Urinary bladder (tissue), 4 donors: ENCODE results near the gene APP. TPM values are rescaled to one million over a fixed set of nuclear protein-coding genes. Genes with fewer than 3 reads are reported as not detected.
A peak's percentile ranks its signal among the peaks of the same experiment; 100 is the strongest.
"Not testable (repeated sequence)": the region's sequence is repeated elsewhere in the genome, so short reads cannot be mapped to it uniquely, and the experiment has no call there.

Experiments
- DNase-seq: peaks from one replicate; pipeline ENCODE4 v3.0.0-alpha.2; 2015; ENCODE audit errors: extremely low spot score
- H3K27ac ChIP-seq: one replicate; pipeline ENCODE4 v1.5.1; 2013; ENCODE audit warnings: low read depth, mild to moderate bottlenecking, moderate library complexity
- H3K36me3 ChIP-seq: one replicate; pipeline ENCODE4 v1.6.1; 2013; ENCODE audit warnings: mild to moderate bottlenecking, moderate library complexity; ENCODE audit not compliant: insufficient read depth
- H3K4me1 ChIP-seq: one replicate; pipeline ENCODE4 v1.6.1; 2013; ENCODE audit warnings: mild to moderate bottlenecking, moderate library complexity; ENCODE audit not compliant: insufficient read depth
- H3K4me3 ChIP-seq: one replicate; pipeline ENCODE4 v1.5.1; 2013; ENCODE audit warnings: low read depth, low read length
- WGBS: extraction: QIAGEN DNeasy Blood & Tissue Kit; methylation state at CpG from one replicate; pipeline ENCODE4 v1.1.7; 2013; 5-methylcytosine and 5-hydroxymethylcytosine counted together
- polyA plus RNA-seq: library from polyadenylated mRNA; stranded (reverse); fragments of 200-250 nt; gene quantifications from one replicate; pipeline ENCODE4 v1.2.3, GENCODE V29; 2013
- total RNA-seq: library from RNA; depleted of rRNA; stranded (reverse); fragments of >200 nt; gene quantifications from one replicate; pipeline ENCODE4 v1.2.3, GENCODE V29; 2014
- donor health status: healthy with polysubstance abuse.
- donor health status: healthy.

APP gene
- total and polyA plus RNA-seq, 2 donors, result 269 to 469 TPM

DNA sequence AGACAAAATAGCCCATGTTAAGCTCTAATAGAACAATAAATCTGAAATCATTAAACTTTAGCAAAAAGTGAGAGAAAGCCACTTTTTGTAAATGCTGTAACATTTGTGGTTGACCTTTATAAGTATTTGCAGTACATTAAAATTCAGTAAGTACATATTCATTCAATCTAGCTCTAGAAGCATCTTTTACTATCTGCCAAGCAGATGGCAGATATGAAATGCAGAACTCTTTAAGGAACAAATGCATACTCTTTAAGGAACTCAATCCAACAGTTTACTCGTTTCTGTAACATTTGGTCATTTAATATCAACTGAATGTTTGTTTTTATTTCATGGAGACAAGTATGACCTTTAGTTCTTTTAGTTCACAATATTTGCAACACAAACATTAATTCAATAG is 150.1 kb downstream of the APP start:
- Histone ChIP-seq H3K36me3 (no peaks in the 10 kb centered on the region), H3K27ac (no peak overlapping the region), H3K4me3 (no peak overlapping the region), H3K4me1 (no peaks in the 10 kb centered on the region)
- WGBS, result 63% methylated on average over 1 of the region's 1 CpG
- no peak for DNase-seq

DNA sequence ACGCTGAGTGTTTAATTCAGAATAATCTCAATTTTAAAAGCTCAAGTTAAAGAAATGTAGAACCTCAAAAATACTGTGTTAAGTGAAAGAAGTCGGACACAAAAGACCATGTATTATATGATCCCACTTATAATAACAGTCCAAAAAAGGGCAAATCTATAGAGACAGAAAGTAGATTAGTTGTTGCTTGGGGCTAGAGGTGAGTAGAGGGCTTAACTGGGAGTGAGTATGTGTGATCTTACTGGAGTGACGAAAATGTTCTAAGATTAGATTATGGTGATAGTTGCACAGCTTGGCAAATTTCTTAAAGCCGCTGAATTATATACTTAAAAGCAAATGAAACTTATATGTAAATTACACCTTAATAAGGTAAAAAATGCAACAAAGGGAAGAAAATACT is 150.5 kb downstream of the APP start:
- no peaks in the 10 kb centered on the region for H3K36me3 ChIP-seq
- no peaks in the 10 kb centered on the region for H3K4me1 ChIP-seq
- H3K4me3 ChIP-seq, result no peak overlapping the region
- 97% methylated on average over 4 of the region's 4 CpGs for WGBS
- no peak for DNase-seq
- no peak overlapping the region for H3K27ac ChIP-seq

DNA sequence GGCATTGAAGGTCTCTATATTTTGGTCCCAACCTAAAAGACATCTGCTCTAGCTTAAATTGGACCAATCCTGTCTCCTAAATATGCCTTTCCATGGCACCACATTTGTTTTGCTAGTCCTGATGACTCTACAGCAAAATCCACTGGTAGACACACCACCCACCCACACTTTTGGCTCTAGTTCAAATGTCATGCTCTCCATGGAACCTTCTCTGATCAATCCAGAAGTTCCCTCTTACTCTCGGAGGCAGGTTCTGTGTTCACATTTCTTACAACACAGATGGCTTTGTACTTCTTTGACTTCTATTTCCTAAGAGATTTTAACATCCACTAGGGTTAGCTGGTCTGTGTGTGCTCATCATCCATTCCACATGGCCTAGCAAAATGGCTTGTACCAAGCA is 151.3 kb downstream of the APP start:
- WGBS, result 92% methylated on average over 1 of the region's 1 CpG
- no peaks in the 10 kb centered on the region for H3K36me3 ChIP-seq
- no peak overlapping the region for H3K27ac ChIP-seq
- no peaks in the 10 kb centered on the region for H3K4me1 ChIP-seq
- H3K4me3 ChIP-seq, result no peak overlapping the region
- no peak for DNase-seq

DNA sequence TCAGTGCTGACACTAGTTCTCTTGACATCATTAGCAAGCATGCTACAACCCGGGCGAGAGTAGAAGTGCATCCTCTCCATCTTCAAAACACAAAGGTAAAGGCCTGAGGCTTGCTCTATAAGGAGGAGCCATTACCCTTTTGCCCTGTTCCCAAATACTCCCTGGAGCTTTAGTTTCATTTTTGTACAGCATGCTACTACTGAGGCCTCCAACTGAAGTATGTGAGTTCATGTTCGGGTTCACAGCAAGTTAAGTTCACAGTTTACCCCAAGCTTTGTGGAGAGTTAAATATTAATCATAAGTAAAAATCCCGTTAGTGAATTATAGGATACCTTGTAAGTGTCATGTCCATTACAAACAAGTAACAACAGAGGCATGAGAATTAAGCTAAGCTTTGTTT is 156.6 kb downstream of the APP start:
- no peaks in the 10 kb centered on the region for H3K4me1 ChIP-seq
- H3K36me3 ChIP-seq, result no peaks in the 10 kb centered on the region
- 78% methylated on average over 4 of the region's 4 CpGs for WGBS
- H3K27ac ChIP-seq, result no peak overlapping the region
- DNase-seq, result no peak
- H3K4me3 ChIP-seq, result no peak overlapping the region

DNA sequence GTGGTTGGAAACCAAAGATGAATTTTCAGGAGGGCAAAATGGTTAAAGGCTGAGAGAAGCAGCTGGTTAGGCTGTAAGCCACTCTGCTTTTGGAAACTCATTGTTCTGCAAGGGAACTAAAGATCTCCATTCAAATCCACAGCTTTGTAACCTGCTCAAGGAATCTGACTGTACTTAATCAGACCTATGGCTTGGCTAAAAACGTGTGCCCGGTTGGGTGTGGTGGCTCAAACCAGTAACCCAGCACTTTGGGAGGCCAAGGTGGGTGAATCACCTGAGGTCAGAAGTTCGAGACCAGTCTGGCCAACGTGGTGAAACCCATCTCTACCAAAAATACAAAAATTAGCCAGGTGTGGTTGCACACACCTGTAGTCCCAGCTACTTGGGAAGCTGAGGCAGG is 158.1 kb downstream of the APP start:
- H3K4me3 ChIP-seq, result not testable (repeated sequence)
- WGBS, result 90% methylated on average over 4 of the region's 4 CpGs

DNA sequence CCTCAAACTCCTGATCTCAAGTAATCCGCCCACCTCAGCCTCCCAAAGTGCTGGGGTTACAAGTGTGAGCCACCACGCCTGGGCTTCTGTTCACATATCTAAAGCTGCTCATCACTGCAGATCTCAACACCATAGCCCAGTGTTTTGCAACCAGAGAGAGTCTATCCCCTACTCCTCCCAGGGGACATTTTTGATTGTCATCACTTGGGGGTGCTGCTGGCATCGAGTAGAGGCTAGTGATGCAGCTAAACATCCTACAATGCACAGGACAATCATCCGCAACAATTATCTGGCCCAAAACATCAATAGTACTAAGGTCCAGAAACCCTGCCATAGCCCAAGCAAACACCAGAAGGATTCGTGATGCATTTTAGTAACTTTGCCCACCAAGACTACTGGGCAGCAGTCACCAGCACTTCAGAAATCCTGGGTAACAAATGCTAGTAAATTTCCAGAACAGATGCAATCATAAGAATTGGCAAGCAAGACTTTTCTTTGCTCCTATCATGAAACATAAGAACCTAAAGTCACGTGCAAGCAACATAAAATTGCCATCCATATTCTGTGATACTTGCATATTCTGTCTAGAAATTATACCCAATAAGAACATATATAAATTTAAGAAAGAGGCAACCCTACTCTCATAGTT is 159.2 kb downstream of the APP start:
- no peaks in the 10 kb centered on the region for H3K36me3 ChIP-seq

More for the DNA sequence above, 158.1 kb downstream of the APP start:
- not testable (repeated sequence) for DNase-seq, H3K27ac ChIP-seq, H3K4me1 ChIP-seq, H3K36me3 ChIP-seq

DNA sequence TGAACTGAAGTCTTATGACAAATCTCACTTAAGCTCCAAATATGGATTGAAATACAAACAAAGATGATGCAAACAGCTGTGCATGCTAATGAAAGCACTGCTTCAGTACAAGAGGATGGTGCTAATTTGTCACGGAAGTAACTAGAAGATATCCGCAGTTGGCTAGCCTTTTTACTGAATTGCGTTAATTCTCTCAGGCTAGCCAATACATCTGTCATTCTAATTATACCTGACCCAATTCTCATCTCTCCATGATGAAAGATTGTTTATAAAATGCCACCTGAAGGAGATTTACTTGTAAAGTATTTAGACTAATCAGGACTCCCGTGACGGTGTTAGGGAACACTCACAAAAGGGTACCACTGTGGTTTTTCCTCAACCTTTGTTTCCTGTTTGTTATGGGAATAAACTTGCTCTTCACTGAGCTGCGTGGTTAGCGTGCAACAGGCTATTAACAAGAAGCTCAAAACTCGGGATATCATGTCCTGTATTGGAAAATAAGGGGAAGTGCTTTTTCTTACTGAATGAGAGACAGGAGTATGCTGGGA is 162.5 kb downstream of the APP start:
- DNase-seq, result no peak
- WGBS, result 57% methylated on average over 8 of the region's 8 CpGs
- Histone ChIP-seq H3K4me1 (no peaks in the 10 kb centered on the region), H3K4me3 (peak overlapping the region; percentile 11), H3K36me3 (no peaks in the 10 kb centered on the region), H3K27ac (no peak overlapping the region)

More for the DNA sequence above, 159.2 kb downstream of the APP start:
- Histone ChIP-seq H3K4me3 (no peak overlapping the region), H3K4me1 (no peaks in the 10 kb centered on the region), H3K27ac (no peak overlapping the region)
- WGBS, result 94% methylated on average over 6 of the region's 6 CpGs
- no peak for DNase-seq

DNA sequence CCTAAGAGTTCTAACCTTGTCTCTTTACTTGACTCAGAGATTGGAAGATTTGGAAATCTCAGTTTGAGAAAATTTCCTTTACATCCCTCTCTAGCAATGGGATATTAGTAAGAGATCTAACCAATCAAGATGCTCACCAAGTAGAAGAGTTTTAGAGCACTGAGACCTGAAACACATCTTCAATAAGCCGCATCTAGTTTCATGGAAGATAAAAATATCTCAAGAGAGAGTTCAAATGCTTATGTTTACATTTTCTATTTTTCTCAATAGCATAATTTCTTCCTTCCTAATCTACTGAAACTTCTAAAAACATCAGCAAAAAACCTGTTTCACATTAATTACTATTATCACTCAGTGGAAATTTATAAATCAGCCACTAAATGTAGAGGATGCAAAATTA is 165.1 kb downstream of the APP start:
- no peak overlapping the region for H3K4me3 ChIP-seq
- WGBS, result 99% methylated on average over 1 of the region's 1 CpG
- no peak overlapping the region for H3K27ac ChIP-seq
- DNase-seq, result no peak
- no peaks in the 10 kb centered on the region for H3K36me3 ChIP-seq
- H3K4me1 ChIP-seq, result no peaks in the 10 kb centered on the region

DNA sequence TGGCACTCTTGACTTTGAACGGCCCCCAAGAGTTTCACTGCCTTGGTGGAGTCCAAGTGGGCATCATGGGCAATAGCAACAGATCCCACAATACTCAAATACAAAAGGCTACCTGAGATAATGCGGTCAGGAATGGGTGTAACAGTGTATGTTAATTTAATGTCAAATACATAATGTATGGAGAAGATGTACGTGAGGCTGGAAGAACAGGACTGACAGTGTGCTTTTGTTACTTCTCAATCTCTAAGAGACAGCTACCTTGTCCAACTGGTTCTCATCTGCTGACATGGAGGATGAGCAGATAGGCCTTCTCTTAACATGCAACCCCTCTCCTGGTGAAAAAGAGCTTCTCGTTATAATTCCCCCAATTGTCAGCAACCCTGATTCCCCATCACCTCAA is 167.2 kb downstream of the APP start:
- 97% methylated on average over 4 of the region's 4 CpGs for WGBS
- Histone ChIP-seq H3K36me3 (no peaks in the 10 kb centered on the region), H3K4me3 (no peak overlapping the region), H3K27ac (no peak overlapping the region), H3K4me1 (no peaks in the 10 kb centered on the region)
- no peak for DNase-seq

DNA sequence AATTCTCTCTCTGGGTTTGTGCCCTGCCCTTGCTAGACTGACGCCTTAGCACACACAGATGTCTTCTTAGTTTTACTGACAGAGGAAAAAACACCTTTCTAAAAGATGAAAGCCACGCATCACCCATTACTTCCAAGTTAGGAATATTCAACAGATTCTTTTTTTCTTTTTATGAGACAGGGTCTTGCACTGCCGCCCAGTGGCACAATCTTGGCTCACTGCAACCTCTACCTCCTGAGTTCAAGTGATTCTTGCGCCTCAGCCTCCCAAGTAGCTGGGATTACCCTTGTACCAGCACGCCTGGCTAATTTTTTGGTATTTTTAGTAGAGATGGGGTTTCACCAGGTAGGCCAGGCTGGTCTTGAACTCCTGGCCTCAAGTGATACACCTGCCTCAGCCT is 169.2 kb downstream of the APP start:
- no peaks in the 10 kb centered on the region for H3K4me1 ChIP-seq
- WGBS, result 95% methylated on average over 5 of the region's 5 CpGs

DNA sequence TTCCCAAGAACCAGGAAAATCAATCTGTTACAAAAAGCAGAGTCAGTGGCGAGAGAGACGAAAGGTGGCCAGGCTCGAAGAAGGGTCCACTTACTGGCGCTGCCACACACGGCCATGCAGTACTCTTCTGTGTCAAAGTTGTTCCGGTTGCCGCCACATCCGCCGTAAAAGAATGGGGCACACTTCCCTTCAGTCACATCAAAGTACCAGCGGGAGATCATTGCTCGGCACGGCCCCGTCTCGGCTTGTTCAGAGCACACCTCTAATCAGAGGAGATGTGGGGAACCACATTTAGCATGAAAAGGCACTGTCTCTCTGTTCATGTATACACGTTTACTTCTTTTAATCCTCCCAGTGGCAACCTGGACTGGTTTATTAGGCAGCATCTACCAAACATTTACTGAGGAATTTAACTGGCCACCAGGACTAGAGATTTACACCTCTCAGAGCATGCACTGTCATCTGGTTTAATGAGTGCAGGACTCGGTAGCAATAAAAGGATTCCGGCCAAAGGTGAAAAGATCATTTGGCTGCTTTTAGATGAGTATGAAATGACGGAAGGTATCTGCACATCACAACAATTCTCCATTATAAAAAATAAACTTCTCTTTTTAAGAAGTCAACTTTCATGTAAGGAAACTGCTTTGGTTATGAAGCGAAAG is 170.5 kb downstream of the APP start:
- Histone ChIP-seq H3K4me3 (no peak overlapping the region), H3K36me3 (no peaks in the 10 kb centered on the region), H3K4me1 (no peaks in the 10 kb centered on the region), H3K27ac (no peak overlapping the region)
- 74% methylated on average over 19 of the region's 19 CpGs for WGBS
- DNase-seq, result no peak

More for the DNA sequence above, 169.2 kb downstream of the APP start:
- Histone ChIP-seq H3K36me3 (no peaks in the 10 kb centered on the region), H3K27ac (no peak overlapping the region), H3K4me3 (no peak overlapping the region)
- DNase-seq, result no peak

DNA sequence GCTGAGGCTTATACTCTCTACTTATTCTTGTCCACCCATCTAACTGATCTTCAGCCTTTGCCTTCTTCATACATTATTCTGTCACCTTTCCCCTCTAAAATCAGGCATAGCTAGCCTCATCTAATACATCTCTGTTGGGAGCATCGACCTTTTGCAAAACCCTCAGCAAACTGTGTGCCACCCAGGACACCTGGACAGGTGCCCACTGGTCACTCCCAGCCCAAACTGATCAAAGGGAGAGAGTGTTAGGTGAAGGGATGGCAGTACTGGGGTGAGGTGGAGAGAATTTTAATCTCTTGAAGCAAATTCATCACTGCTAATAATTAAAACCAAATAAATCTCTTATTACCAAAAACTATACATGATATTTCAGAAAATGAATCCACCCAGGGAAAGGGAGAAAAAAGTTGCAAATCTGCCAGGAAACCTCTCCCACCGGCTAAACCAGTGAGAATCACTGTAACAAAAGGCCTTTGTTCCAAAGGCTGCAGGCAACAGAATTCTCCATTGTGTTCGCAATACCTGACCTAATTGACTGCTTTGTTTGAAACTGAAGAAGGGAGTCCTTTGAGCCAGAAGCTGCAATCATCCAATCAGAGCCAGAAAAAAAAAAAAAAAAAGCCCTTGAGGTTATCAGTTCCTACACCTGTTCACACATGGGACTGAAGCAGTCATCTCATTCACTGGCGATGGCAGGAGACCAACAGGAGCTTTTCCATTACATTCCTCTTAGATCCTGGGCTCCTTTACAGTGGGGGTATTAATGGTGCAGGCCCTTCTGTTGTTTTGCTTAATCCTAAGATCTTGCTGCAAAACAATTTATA is 172.6 kb downstream of the APP start:
- H3K4me1 ChIP-seq, result no peaks in the 10 kb centered on the region
- 78% methylated on average over 4 of the region's 4 CpGs for WGBS
- H3K4me3 ChIP-seq, result no peak overlapping the region
- H3K36me3 ChIP-seq, result peaks cover under 1% of the 10 kb centered on the region
- DNase-seq, result no peak
- H3K27ac ChIP-seq, result no peak overlapping the region

DNA sequence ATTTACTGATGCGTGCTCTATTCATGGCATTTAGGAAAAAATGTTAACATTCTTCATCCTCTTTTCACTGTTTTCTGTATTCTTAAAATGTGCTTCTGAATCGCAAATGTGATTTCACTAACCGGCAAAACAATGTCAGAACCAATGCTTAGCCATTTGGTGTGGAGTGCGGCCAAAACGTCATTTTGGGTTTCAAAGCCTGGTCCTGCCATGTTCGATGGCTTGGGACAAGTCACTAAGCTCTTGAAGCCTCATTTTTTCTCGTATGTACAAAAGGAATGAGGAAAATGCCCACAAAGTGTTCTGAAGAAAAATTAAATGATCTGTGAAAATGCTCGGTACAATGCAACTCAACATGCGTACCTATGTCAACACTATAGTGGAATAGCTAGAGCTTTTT is 175.3 kb downstream of the APP start:
- no peak for DNase-seq
- Histone ChIP-seq H3K4me3 (no peak overlapping the region), H3K27ac (no peak overlapping the region), H3K4me1 (no peaks in the 10 kb centered on the region), H3K36me3 (peaks cover 2% of the 10 kb centered on the region)
- 92% methylated on average over 9 of the region's 9 CpGs for WGBS

DNA sequence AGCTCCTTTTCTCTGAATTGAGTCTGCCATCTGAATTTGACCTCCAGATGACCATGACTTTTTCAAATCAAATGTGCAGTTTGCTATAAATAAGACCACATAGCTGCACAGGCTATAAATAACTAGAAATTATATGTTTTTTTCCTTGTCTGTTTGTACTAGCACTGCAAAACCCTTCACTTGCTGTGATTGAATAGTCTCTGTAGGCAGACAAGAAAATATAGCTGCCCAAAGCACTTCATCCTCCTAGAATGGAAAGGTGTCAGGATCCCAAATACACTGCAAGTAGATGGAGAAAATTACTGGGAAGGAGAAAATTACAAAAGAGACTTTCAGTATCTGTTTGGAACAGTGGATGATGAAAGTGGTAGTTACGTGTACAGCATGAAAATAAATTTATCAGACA is 175.8 kb downstream of the APP start:
- 88% methylated on average over 1 of the region's 1 CpG for WGBS

More for the DNA sequence above, 175.8 kb downstream of the APP start:
- Histone ChIP-seq H3K4me3 (no peak overlapping the region), H3K4me1 (no peaks in the 10 kb centered on the region), H3K27ac (no peak overlapping the region), H3K36me3 (peaks cover 2% of the 10 kb centered on the region)
- DNase-seq, result no peak
